ENCODE data around the gene ONECUT3. TPM values are rescaled to one million over a fixed set of nuclear protein-coding genes. Genes with fewer than 3 reads are reported as not detected.

Gene ONECUT3
- polyA plus RNA-seq, 4 donors, result 0.03 to 0.05 (median 0.03) TPM; not detected in 1

DNA sequence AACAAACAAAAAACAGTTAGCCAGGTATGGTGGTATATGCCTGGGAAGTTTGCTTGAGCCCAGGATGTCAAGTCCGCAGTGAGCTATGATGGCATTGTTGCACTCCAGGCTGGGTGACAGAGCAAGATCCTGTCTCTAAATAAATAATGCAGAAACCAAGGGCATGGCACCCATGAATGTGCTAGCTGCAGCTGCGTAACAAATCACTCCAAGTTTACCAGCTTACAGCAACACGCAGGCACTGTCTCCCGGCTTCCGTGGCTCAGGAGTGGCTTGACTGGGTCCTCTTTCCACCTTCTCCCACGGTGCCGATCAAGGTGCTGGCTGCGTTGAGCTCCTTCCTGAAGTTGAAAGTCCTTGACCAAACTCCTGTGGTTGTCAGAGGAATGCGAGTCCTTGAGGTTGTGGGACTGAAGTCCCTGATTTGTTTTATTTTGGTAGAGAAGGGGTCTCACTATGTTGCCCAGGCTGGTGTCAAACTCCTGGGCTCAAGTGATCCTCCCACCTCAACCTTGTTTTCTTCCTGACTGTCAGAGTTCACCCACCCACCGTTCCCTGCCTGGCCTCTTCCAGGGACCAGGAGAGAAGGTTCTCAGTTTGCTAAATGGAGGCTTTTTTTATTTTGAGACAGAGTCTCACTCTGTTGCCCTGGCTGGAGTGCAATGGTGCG is 13.2 kb upstream of the ONECUT3 start:
- DNase-seq (ENCODE audit: low read depth in 4 of 4, low spot score in 3 of 4), result no peak

DNA sequence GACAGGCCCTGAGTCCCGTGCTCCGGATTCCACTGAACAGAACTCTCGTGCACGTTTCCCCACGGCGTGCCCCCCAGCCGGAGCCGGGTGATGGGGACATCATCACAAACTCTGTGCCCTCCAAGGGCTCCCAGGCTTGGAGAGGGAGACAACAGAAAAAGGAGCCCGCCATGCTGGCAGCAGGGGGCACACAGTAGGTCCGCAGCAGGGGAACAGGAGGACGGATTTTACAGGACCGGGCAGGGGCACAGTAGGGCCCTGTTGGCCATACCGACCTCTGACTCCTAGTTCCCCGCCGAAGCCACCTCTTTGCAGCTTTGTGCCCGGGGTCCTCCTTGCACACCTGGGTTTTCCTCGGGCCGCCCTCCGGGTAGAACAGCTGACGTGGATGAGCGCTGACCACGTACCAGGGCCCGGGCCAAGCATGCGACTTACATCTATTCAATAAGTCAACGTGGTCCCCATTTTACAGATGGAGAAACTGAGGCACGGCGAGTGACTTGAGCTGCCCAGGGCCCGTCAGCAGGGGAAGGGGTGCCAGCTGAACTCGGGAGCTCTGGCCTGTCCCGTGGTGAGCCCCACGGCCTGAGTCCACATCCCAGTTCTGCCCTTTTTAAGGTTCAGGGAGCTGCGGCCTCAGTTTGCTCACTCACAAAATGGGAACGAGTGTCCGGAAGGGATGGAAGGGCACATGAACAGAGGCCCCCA is 10.2 kb upstream of the ONECUT3 start:
- no peak for DNase-seq (ENCODE audit: low read depth in 4 of 4, low spot score in 3 of 4)

DNA sequence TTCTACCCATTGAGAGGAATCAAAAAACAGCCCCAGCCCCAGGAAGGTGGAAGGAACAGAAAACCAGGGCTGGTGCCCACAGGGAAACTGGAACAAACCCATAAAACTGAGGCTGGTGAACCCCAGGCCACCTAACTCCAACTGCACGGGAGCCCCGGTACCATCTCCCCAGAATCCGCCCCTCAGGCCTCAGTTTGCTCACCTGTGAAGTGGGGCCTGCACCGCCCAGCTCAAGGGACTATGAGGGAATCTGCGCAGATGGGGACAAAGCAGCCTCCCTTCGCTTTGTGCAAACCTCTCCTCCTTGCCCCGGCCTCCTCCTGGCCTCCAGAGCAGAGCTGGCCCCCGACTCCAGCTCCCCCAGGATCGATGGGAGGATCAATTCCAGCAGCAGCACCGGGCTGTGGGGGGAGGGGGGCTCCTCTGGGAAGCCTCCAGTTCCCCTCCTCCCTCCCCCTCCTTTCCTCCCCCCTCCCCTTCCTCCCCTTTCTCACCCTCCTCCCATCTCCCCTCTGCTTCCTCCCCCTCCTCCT is 9.1 kb upstream of the ONECUT3 start:
- DNase-seq (ENCODE audit: low read depth in 4 of 4, low spot score in 3 of 4), result no peak

DNA sequence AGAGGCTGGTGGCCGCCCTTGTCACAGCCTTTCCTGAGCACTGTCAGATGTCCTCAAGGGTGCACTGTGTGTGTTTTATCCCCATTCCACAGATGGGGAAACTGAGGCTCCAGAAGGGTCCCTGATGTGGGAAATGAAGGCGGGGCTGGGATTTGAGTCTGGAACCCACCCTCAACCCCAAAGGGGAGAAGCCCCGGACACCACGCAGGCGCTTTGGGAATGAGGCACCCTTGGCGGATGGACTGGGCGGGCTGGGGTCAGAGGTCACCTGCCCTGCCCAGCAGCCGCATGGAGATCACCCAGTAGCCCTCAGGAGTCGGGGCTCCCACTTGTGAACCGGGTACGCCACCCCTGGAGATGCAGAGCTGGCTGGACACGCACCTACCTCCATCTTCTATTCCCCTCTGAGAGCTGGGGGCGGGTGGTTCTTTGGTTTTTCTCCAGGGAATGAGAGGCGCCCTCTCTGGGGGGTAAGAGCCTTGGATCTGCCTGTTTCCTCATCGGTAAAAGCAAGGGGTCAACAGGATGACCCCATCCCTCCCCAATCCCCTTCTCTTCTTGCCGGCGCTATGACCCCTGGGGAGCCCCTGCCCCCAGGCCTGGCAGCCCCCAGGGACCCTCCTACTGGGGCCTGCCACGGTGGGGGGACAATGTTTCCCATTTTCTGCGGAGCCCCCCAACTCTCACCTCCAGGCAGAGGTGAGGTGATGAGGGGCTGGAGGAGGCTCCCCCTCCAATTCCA is 8.3 kb upstream of the ONECUT3 start:
- DNase-seq (ENCODE audit: low read depth in 4 of 4, low spot score in 3 of 4), result no peak

DNA sequence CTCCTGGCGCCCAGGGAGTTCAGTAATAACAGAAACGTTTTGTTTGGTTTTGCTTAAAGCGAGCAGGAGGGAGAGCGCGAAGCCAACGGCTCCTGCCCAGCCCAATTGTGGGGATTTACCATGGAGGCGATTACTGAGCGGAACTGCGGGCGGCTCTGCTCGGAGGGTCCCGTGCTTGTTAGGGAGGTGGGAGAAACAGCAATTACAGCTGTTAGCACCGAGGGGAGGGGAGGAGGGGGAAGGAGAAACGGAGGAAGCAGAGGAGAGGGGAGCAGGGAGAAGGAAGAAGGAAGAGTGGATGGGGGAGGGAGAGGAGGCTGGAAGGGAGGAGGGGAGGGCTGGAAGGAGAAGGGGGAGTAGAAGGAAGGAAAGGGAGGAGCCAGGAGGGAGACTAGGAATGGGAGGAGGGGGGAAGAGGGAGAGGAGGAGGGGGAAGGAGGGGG is 7.7 kb upstream of the ONECUT3 start:
- no peak for DNase-seq (ENCODE audit: low read depth in 4 of 4, low spot score in 3 of 4)

DNA sequence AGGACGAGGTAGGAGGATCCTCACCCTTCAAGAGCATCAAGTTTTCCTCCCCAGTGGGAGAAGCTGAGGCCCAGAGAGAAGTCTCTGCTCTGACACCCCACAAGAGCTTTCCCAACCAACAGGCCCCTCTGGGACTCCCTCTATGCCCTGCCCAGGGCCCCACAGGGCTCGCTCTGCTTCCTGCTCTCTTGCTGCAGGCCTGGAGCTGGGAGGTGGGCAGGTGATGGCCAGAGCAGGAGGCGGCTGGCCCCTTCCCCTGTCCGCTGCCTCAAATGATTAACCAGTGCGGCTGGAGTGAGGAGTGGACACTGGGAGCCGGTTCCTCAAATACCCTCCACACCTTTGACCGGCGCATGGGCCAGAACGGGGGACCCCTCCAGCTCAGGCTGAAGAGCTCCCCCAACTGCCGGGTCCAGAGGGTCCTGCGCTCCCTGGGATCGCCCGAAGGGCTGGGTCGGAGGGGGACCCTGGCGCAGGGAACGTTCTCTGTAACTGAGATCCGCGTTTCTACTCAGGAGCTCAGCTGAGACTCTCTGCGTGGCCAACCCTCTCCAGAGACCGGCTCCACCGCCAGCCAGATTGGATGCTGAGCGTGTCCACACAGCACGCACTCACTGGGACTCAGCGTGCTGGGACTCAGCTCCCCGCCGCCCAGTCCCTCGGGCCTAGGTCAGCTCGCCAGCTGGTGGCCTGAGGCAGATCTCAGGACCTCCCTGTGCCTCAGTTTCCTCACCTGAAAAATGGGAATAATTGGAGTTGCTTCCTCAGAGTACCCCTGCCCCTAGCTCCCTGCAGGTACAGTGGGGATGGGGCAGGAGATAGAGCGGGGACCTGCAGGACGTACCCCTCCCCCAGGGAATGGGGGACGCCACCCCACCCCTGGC is 6.7 kb upstream of the ONECUT3 start:
- DNase-seq (ENCODE audit: low read depth in 4 of 4, low spot score in 3 of 4), result no peak

DNA sequence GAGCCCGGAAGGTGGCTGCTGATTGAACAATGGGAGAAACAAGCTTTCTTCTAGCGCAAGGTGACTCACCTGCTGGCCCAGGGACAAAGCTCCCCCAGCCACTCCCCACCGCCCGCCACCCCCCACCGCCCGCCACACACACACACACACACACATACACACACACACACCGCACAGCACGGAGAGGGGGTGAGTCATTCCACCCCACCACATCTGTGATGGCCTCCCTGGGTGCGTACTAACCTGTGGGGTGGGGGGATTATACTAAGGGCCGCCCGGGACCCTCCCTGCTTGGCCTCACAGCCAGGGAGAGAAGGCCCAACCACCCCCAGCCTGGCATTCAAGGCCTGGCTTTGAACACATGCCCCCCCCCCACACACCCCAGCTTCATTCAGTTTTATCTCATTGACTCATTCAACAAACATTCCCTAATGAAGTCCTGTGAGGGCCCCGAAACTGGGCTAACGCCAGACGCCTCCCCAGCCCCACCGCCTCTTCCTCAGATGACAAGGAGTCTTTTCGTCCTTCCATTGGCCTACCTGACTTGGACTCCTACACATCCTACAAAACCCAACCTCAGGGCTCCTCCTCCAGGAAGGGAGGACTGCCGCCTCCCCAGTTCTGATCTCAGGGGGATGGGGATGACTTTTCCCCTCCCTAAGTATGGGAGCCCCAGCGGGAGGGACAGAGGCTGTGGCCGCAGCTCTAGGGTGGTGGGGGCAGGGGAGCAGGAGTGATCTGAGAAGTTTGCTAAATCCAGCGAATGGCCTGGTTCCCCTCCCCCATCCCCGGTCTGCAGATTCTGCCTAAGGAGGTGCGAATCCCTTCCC is 5.8 kb upstream of the ONECUT3 start:
- no peak for DNase-seq (ENCODE audit: low read depth in 4 of 4, low spot score in 3 of 4)

DNA sequence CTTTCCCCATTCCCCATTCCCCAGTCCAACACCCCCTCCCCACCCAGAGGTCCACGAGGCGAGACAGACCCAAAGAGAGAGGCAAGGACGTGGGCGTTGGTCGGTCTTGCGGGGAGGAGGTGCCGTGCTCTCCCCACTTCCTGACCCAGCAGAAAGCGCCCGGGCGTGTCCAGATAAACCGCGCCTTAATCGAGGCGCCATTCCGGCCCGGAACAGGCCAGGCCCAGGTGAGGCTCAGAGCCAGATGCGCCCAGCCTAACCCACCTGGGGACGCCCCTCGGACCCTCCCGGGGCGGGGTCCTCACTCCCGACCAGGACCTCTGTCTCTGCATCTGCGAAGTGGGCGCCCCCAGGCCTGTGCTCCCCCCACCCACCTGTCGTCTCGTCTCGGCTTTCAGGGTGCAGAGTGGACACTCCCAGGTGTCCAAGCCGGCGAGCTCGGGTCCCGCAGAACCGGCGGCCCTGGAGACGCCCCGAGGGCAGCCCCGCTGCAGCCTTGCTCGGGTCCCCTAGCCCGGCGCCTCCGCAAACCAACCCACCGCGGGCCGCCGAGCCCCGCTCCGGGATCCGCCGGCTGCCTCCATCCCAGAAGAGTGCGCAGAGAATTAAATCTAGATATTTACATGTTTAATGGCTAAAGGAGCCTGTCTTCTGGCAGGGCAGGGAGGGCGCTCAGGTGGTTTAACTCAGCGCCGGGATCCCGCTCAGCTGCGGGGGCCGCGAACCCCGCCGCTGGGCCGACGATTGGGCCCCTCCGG is 5.0 kb upstream of the ONECUT3 start:
- no peak for DNase-seq (ENCODE audit: low read depth in 4 of 4, low spot score in 3 of 4)

DNA sequence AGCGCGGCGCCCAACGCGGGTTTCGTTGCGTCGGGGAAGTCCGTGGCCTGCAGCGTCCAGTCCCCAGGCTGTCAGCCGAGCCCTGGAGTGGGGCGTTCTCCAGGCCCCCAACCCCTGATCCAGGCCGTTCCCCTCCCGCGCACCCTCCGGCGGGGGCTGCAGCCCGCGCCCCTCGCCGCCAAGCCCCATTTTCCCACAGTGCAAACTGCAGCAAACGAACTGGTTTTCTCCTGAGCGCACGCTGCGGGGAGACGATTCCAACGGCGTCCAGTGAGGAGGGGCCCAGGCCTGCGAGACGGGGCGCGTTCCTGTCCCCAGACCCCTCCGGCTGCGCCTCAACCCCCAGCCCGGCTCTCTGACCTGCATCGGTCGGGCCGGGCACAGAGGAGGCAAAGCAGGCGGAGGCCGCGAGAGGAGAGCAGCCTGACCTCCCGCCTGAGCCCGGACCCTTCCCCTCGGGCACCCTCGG is 4.4 kb upstream of the ONECUT3 start:
- no peak for DNase-seq (ENCODE audit: low read depth in 4 of 4, low spot score in 3 of 4)

DNA sequence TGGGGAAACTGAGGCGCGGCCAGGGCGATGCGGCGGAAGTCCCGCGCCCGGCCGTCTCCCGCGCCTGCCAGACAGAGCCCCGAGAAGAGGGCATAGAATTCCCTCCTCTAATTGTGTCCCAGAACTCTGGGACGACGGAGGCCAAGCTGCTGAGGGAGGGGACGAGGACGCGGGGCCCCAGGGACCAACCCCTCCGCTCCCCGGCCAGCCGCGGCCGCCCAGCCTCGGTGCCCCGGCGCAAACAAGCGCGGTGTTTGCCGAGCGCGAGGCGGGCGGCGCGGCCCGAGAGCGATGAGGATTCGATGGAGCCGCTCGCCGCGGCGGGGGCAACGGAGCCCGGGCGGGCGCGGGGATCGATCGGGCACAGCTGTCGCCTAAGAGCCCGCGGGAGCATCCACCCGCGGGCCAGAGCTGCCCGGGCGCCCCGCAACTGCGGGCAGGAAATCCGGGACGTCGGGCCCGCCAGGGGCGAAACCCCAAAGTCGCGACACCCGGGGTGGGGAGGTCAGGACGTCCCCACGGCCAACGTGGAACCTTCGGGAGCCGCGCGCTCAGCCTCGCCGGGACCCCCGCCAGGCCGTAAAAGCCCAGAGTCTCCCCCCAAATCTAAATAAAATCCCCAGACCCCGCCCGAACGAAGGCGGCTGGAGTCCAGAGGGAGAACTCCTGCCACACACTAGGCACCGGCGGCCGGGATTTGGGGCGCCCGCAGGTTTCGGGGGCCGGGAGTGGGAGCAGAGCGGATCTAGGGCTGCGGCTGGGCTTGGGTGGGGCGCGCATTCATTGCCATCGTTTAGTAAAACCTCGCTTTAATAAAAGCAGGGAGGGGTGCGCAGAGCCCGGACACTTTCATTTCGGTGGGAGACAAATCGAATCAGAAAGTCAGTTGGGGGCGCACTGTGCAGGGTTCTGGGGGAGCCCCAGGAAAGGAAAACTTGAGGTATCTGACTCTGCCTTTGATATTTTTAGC is 3.6 kb upstream of the ONECUT3 start:
- DNase-seq (ENCODE audit: low read depth in 4 of 4, low spot score in 3 of 4), result no peak

DNA sequence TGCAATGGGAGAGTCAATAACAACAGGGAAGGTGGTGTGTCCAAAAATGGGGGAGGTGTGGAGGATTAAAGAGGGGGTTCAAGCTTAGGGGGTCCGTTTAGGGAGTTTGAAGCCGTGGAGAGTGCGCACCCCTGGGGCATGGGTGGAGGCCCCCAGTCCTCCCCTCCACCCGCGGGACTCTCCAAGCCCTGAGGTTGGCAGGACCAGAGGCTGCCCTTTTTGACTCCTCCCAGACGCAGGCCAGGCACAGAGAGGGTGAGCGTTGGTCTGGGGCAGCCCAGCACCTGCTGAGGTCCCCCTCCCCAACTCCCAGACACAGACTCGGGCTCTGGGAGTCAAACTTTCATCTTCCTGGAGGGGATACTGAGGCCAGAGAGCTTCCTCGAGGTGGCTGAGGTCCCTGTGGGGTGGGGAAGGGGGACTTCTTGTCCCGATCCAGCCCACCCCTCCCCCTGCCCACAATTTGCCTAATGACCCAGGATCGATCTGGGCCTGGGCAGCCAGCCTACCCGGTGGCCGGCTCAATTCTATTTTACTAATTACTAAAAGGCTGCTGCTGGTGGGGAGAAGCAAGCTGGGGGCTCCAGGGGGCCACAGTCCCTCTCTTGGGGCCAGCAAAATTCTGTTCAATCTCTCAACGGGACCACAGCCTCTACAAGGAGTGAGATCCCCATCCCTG is 2.8 kb upstream of the ONECUT3 start:
- no peak for DNase-seq (ENCODE audit: low read depth in 4 of 4, low spot score in 3 of 4)

DNA sequence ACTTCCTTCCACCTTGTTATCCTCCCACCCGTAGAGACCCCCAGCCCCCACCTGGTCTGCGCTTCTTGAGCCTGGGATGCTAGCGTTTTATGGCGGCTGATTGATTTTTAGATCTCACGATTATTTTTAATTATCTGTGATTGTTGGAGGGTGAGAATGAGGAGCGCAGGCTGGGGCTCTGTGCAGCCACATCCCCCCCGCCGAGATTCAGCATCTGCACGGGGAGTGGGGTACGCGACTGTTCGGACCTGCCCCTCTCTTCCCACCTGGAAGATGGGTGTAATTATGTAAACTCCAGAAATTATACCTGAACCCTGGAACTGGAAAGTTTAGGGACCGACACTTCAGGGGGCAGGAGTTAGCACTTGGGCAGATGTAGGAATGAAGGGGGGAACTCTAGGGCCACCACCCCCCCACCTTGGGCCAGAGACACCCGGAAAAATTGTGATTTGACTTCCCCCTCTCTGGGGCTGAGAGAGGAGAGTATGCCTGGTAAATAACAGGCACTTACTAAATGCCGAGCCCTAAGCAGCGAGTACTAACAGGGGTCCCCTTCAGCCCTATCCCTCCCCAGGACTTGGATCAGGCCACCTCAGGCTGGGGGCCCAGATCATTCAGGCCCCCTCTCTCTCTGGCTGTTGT is 1.8 kb upstream of the ONECUT3 start:
- DNase-seq (ENCODE audit: low read depth in 4 of 4, low spot score in 3 of 4), result no peak

DNA sequence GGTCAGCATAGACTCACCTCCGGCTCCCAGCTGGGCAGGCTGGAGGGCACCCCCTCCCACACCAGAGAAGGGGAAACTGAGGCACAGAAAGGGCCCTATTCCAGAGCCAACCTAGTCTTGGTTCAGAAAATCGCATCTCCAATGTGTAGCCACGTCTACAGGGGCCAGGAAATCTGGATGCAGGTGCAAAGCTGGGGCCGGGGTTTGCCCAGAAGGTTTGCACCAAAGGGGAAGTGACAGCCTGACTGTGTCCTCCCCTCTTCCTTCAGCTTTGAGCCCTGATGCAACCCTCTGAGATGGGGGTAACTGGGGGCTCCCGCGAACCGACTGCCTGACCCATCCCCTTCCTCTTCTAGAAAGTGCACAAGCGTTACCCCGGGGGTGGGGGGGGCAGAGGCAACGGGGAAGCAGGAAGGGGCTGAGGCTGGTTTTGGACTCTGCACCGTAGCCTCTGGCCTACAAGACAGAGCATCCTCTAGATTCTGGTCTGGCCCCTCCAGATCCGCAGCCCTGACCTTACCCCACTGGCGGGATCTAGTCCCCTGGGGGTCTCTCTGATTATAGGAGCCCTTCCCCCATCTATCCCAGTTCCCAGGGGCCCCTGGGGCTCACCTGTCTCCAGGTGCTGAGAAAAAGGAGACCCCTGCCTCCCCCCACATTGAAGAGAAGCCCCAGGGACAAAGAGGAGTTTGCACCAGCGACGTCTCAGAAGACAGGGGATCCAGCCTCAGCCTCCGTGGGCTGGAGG is 1.1 kb upstream of the ONECUT3 start:
- DNase-seq (ENCODE audit: low read depth in 4 of 4, low spot score in 3 of 4), result no peak

DNA sequence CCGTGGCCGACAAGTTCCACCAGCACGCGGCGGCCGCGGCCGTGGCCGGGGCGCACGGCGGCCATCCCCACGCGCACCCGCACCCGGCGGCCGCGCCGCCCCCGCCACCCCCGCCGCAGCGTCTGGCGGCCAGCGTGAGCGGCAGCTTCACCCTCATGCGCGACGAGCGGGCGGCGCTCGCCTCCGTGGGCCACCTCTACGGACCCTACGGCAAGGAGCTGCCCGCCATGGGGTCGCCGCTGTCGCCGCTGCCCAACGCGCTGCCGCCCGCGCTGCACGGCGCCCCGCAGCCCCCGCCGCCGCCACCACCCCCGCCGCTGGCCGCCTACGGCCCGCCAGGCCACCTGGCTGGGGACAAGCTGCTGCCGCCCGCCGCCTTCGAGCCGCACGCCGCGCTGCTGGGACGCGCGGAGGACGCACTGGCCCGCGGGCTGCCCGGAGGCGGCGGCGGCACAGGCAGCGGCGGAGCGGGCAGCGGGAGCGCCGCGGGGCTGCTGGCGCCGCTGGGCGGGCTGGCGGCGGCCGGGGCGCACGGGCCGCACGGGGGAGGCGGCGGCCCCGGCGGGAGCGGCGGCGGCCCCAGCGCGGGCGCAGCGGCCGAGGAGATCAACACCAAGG is 821 bp downstream of the ONECUT3 start:
- DNase-seq (ENCODE audit: low read depth in 4 of 4, low spot score in 3 of 4), result no peak

All from left renal pelvis (tissue), 4 donors.